Stimulated activated CD4-positive, alpha-beta T cell treated with anti-CD3 and anti-CD28 coated beads, Interleukin-2, amount 100 ng/mL, for 24 hours (primary cell): ENCODE data around the gene TOR2A.

ENCODE experiments used
- DNase-seq, 2 donors: peaks; one replicate each; pipeline ENCODE4 v3.0.0-alpha.2; 2020

TOR2A gene

DNA sequence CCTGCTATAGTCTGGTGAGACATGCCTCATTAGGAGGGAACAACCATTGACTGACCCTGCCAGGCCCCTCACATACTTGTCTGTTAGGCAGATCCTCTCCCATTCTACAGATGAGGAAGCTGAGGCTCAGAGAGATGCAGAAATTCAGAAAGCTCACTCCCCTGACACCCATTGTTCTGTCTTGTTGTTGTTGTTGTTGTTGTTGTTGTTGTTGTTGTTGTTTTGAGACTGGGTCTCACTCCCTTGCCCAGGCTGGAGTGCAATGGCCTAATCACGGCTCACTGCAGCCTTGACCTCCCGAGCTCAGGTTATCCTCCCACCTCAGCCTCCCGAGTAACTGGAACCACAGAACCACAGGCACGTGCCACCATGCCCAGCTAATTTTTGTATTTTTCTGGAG is 41.4 kb downstream of the TOR2A start:
- no peak for DNase-seq

DNA sequence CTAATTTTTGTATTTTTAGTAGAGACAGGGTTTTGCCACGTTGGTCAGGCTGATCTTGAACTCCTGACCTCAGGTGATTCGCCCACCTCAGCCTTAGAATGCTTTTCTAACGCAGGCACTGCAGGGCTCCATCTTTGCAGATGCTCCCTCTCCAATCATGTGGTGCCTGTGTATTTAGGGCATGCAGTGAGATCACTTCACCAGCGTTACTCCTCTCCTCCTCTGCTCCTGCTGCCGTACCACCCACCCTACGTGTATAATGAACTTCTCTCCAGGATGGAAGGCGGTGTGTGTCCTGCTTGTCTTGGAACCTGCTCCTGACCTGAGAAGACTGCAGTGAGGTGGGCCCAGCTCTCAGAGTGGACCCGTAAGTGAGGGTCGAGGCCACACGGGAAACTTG is 42.0 kb downstream of the TOR2A start:
- no peak for DNase-seq

DNA sequence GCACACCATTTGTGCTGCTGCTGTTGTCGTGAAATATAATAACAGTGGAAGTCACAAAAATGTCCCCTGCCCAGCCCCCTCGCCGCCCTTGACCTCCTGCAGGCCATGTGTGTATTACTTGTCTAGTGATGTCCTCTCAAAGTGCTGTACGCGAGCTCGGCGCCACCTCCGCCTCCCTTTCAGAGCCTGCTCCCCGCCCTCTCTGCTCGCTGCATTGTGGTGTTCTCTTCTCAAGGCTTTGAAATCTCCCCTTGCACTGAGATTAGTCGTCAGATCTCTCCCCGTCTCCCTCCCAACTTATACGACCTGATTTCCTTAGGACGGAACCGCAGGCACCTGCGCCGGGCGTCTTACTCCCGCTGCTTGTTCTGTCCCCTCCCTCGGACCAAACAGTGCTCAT is 43.0 kb downstream of the TOR2A start:
- DNase-seq, result no peak

- no peak for DNase-seq
Observed at GRCh38 chr9:127690735-127691134, 44.4 kb downstream of the TOR2A start.

GRCh38 chr9:127689329-127690000 is 45.6 kb downstream of the TOR2A start:
- no peak for DNase-seq

DNA sequence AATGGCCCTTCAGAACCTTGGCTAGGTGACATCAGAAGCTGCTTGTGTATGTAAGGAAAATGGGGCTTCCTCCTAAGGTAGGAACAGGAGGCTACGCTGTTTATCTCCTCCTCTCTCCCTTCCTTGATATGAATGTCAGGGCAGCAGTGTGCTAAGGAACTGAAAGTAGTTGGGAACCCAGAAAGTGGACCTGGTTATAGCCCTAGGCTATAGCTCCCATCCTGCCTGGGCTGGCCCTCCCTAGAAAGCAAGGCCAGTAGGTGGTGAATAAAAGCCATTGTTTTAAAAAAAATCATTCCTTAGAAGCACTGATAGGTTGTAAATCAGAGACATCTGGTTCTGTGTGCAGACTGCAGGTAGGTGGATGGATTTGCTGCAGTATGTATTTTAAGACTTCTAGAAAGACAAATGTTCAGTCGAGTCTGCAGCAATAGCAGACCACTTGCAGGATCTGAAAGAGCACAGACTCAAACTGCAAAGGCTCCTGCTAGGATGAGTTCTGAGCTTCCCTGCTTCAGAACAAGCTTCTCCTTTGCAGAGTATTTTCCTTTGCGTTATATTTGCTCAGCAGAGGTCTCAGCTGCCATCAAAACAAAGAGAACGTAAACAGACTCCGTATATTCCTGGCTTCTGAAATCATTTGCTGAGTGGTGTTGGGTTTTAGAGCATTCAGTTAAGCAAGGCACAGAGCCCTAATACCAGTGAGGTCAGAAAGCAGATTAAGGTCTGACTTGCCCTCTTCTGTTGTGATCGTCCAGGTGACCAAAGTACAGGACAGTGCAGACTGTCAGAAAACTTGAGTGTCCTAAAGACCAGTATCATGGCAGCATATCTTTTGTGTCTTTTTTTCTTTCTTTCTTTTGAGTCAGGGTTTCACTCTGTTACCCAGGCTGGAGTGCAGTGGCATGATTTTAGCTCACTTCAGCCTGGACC is 48.4 kb downstream of the TOR2A start:
- no peak for DNase-seq

GRCh38 chr9:127684576-127684975 is 50.5 kb downstream of the TOR2A start:
- no peak for DNase-seq

DNA sequence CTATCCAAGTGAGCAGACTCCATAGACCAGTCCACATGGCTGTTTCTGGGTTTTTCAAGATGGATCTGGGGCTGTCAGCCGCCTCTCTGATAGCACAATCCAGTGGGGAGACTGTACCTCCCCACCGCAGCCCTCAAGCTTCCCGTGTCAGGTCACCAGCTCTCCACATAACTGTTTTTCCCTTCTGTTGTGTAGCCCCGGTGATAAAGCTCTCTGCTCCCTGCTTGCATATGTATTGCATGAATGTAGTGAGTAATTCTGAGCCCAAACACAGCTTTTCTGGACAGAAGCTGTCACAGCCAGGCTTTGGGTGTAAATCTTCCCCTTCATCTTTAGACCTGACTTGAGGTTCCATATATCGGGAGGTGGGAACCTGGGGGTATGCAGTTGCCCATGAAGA is 51.4 kb downstream of the TOR2A start:
- DNase-seq, result no peak

DNA sequence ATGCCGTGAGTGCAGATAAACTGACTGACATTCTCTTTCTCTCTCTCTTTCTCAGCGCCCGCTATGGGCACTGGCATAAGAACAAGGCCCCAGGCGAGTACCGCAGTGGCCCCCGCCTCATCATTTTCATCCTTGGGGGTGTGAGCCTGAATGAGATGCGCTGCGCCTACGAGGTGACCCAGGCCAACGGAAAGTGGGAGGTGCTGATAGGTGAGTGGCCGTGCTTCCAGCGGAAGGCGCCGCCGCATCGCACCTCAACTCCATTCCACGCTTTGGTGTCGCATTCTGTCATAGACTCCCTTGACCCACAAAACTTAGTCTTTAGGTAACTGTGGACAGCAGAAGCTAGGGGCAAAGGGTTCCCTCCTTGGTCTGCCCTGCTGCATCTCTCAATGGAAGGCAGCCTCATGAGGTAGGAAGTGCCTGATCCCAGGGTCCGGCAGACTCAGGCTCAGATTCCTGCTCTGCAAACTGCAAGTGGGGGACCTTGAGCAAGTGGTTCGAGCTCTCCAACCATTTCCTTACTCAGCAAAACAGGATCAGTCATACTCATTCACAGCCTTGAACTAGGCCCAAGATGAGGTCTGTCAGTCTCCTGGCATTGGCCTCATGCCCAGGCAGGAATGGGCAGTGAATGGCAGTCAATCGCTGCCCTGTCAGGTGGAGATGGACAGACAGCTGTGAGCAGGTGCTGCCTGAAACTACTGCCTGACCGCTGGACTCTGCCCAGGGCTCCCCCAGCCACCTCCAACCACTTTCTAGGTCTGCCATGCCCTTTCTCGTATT is 52.5 kb downstream of the TOR2A start:
- no peak for DNase-seq
